Suprapubic skin (tissue), 4 donors: ENCODE measurements around the gene ZBTB49. TPM values are rescaled to one million over a fixed set of nuclear protein-coding genes. Genes with fewer than 3 reads are reported as not detected.
"Not testable (repeated sequence)": the region's sequence is repeated elsewhere in the genome, so short reads cannot be mapped to it uniquely, and the experiment has no call there.

ENCODE experiments used
- DNase-seq, 2 donors: peaks; one replicate each; pipeline ENCODE4 v3.0.0-alpha.2; 2019; ENCODE audit warnings: low spot score in 2 of 2
- H3K27ac ChIP-seq: fragments of 200-600 bp; sonication (generic); one replicate; pipeline ENCODE4 v1.5.1; 2019
- H3K27me3 ChIP-seq: fragments of 200-600 bp; sonication (generic); one replicate; pipeline ENCODE4 v1.5.1; 2019
- H3K36me3 ChIP-seq: fragments of 200-600 bp; sonication (generic); one replicate; pipeline ENCODE4 v1.5.1; 2019
- H3K4me1 ChIP-seq: fragments of 200-600 bp; sonication (generic); one replicate; pipeline ENCODE4 v1.5.1; 2019
- H3K4me3 ChIP-seq: fragments of 200-600 bp; sonication (generic); one replicate; pipeline ENCODE4 v1.5.1; 2019; ENCODE audit warnings: mild to moderate bottlenecking
- H3K9me3 ChIP-seq: fragments of 200-600 bp; sonication (generic); one replicate; pipeline ENCODE4 v1.5.1; 2019
- CTCF ChIP-seq, 2 donors: fragments of 200-600 bp in 1 of 2; fragments of 450-650 bp in 1 of 2; sonication (generic) in 1 of 2; IDR thresholded peaks; one replicate each; pipeline ENCODE4 v1.5.1; 2016 to 2019; ENCODE audit warnings: antibody characterized with exemption in 2 of 2, mild to moderate bottlenecking in 1 of 2, moderate library complexity in 1 of 2
- EP300 ChIP-seq: sonication (generic); formaldehyde crosslinking; IDR thresholded peaks from one replicate; pipeline ENCODE4 v1.6.1; 2017; ENCODE audit warnings: antibody characterized with exemption
- POLR2A ChIP-seq, 2 donors: fragments of 450-650 bp; IDR thresholded peaks; one replicate each; pipeline ENCODE4 v1.6.1; 2017; ENCODE audit warnings: antibody characterized with exemption in 2 of 2, mild to moderate bottlenecking in 2 of 2, moderate library complexity in 2 of 2
- POLR2AphosphoS5 ChIP-seq, 3 donors: sonication (generic); formaldehyde crosslinking; IDR thresholded peaks; one replicate each; pipeline ENCODE4 v1.6.1; 2017; ENCODE audit warnings: antibody characterized with exemption in 3 of 3
- WGBS: methylation state at CpG from one replicate; pipeline ENCODE4 v1.1.5; 2018; 5-methylcytosine and 5-hydroxymethylcytosine counted together
- total RNA-seq, 4 donors: library from RNA; depleted of rRNA; stranded (reverse); fragments of >200 nt; gene quantifications; one replicate each; pipeline ENCODE4 v1.1.0, GENCODE V29; 2016

Gene ZBTB49
- total RNA-seq, 4 donors from 2014 or later: 3.6 to 11.2 (median 7.1) TPM

- Histone ChIP-seq H3K27ac (no peak overlapping the region), H3K9me3 (no peaks in the 10 kb centered on the region), H3K4me3 (no peak overlapping the region), H3K36me3 (peaks cover 6% of the 10 kb centered on the region), H3K27me3 (peaks cover 8% of the 10 kb centered on the region), H3K4me1 (peaks cover 22% of the 10 kb centered on the region)
- DNase-seq: no peak
- WGBS: 78% methylated on average over 8 of the region's 8 CpGs
- no peak for TF ChIP-seq EP300
- no peak for TF ChIP-seq POLR2A (IDR thresholded peaks at IDR 0.05)
- TF ChIP-seq CTCF (IDR thresholded peaks at IDR 0.05): no peak
- TF ChIP-seq POLR2AphosphoS5 (IDR thresholded peaks at IDR 0.05): no peak
Measured at GRCh38 chr4:4249866-4250265, 40.2 kb upstream of the ZBTB49 start.

- TF ChIP-seq CTCF (IDR thresholded peaks at IDR 0.05) (no peak), POLR2AphosphoS5 (IDR thresholded peaks at IDR 0.05) (no peak), EP300 (no peak), POLR2A (IDR thresholded peaks at IDR 0.05) (no peak)
- no peak overlapping the region for H3K4me3 ChIP-seq
- no peak for DNase-seq
- no peaks in the 10 kb centered on the region for H3K36me3 ChIP-seq
- peaks cover 12% of the 10 kb centered on the region for H3K27me3 ChIP-seq
- 82% methylated on average over 11 of the region's 11 CpGs for WGBS
- H3K27ac ChIP-seq: no peak overlapping the region
- H3K9me3 ChIP-seq: no peaks in the 10 kb centered on the region
- H3K4me1 ChIP-seq: peaks cover 2% of the 10 kb centered on the region
Measured at GRCh38 chr4:4254199-4254598, 35.9 kb upstream of the ZBTB49 start.

- WGBS: 64% methylated on average over 6 of the region's 6 CpGs
- TF ChIP-seq POLR2A (IDR thresholded peaks at IDR 0.05): no peak
- no peak for TF ChIP-seq CTCF (IDR thresholded peaks at IDR 0.05)
- no peak for TF ChIP-seq EP300
- no peak for TF ChIP-seq POLR2AphosphoS5 (IDR thresholded peaks at IDR 0.05)
Measured at GRCh38 chr4:4254666-4255065, 35.4 kb upstream of the ZBTB49 start.

GRCh38 chr4:4256799-4257198 lies 33.3 kb upstream of the ZBTB49 start:
- Histone ChIP-seq H3K27ac (no peak overlapping the region), H3K4me3 (no peak overlapping the region), H3K4me1 (peaks cover 2% of the 10 kb centered on the region), H3K9me3 (no peaks in the 10 kb centered on the region), H3K27me3 (peaks cover 10% of the 10 kb centered on the region), H3K36me3 (no peaks in the 10 kb centered on the region)
- 69% methylated on average over 9 of the region's 10 CpGs for WGBS
- no peak for TF ChIP-seq POLR2AphosphoS5 (IDR thresholded peaks at IDR 0.05)
- TF ChIP-seq EP300: no peak
- TF ChIP-seq CTCF (IDR thresholded peaks at IDR 0.05): no peak
- TF ChIP-seq POLR2A (IDR thresholded peaks at IDR 0.05): no peak
- DNase-seq: no peak

More at GRCh38 chr4:4254666-4255065, 35.4 kb upstream of the ZBTB49 start:
- H3K4me1 ChIP-seq: no peaks in the 10 kb centered on the region
- no peak overlapping the region for H3K27ac ChIP-seq
- no peaks in the 10 kb centered on the region for H3K9me3 ChIP-seq
- no peak overlapping the region for H3K4me3 ChIP-seq
- peaks cover 12% of the 10 kb centered on the region for H3K27me3 ChIP-seq
- no peaks in the 10 kb centered on the region for H3K36me3 ChIP-seq
- DNase-seq: no peak

- H3K4me1 ChIP-seq, H3K27me3 ChIP-seq, H3K9me3 ChIP-seq, DNase-seq, H3K36me3 ChIP-seq, H3K4me3 ChIP-seq, H3K27ac ChIP-seq: not testable (repeated sequence)
- WGBS: 95% methylated on average over 3 of the region's 3 CpGs
Measured at GRCh38 chr4:4257705-4258104, 32.3 kb upstream of the ZBTB49 start.

- H3K9me3 ChIP-seq: no peaks in the 10 kb centered on the region
- DNase-seq: no peak
- no peak overlapping the region for H3K4me3 ChIP-seq
- WGBS: 38% methylated on average over 9 of the region's 9 CpGs
- H3K4me1 ChIP-seq: peaks cover 2% of the 10 kb centered on the region
- H3K36me3 ChIP-seq: no peaks in the 10 kb centered on the region
- no peak overlapping the region for H3K27ac ChIP-seq
- TF ChIP-seq POLR2AphosphoS5 (IDR thresholded peaks at IDR 0.05) (no peak), POLR2A (IDR thresholded peaks at IDR 0.05) (no peak), CTCF (IDR thresholded peaks at IDR 0.05) (no peak), EP300 (no peak)
- peaks cover 7% of the 10 kb centered on the region for H3K27me3 ChIP-seq
Measured at GRCh38 chr4:4259484-4260100, 30.5 kb upstream of the ZBTB49 start.
